CD4-positive, alpha-beta T cell (primary cell): Measurements from ENCODE around the gene KRTAP17-1. TPM values are rescaled to one million over a fixed set of nuclear protein-coding genes. Genes with fewer than 3 reads are reported as not detected.

Experiments
- ATAC-seq: fragments of 200-7000 bp; cut with Tn5 transposase; one replicate; pipeline ENCODE4 v1.10.0; 2022; ENCODE audit warnings: mild to moderate bottlenecking; ENCODE audit not compliant: poor library complexity
- CTCF ChIA-PET: fragments of 350-600 bp; sonication (Branson Sonifier 250); formaldehyde crosslinking; loops from one replicate; lab custom pipeline; 2021; ENCODE audit warnings: antibody characterized with exemption, inconsistent platforms; lab: Charles Lee
- POLR2A ChIA-PET: fragments of 350-600 bp; sonication (Branson Sonifier 250); formaldehyde crosslinking; loops from one replicate; lab custom pipeline; 2021; ENCODE audit warnings: antibody characterized with exemption, inconsistent platforms; lab: Charles Lee
- DNase-seq, 14 experiments: peaks; one replicate each; pipeline ENCODE4 v3.0.0-alpha.2; 2013 to 2020; ENCODE audit warnings: mixed read lengths in 2 of 14
- H3K27ac ChIP-seq, 2 donors: one replicate each; pipeline versions ENCODE4 v1.5.1 to v1.7.0; 2013; ENCODE audit warnings: low read length in 2 of 2, low read depth in 1 of 2, mild to moderate bottlenecking in 1 of 2
- H3K27me3 ChIP-seq, 2 experiments: 1 replicate in 1 of 2; 2 replicates in 1 of 2; pipeline versions ENCODE4 v1.6.1 to v1.7.0; 2013; ENCODE audit warnings: low read length in 2 of 2, control low read depth in 1 of 2, mild to moderate bottlenecking in 1 of 2, moderate library complexity in 1 of 2; ENCODE audit not compliant: insufficient read depth in 2 of 2, control insufficient read depth in 1 of 2
- H3K36me3 ChIP-seq: one replicate; pipeline ENCODE4 v1.6.1; 2013; ENCODE audit warnings: low read length, control low read depth; ENCODE audit not compliant: insufficient read depth
- H3K4me1 ChIP-seq: one replicate; pipeline ENCODE4 v1.6.1; 2013; ENCODE audit warnings: low read length, control low read depth; ENCODE audit not compliant: insufficient read depth
- H3K4me3 ChIP-seq: one replicate; pipeline ENCODE4 v1.5.1; 2013; ENCODE audit warnings: mild to moderate bottlenecking, low read length, moderate library complexity
- H3K9me3 ChIP-seq, 2 experiments: 1 replicate in 1 of 2; 2 replicates in 1 of 2; pipeline versions ENCODE4 v1.6.1 to v1.7.0; 2013; ENCODE audit warnings: low read length in 2 of 2, mild to moderate bottlenecking in 2 of 2, control low read depth in 1 of 2, moderate library complexity in 1 of 2; ENCODE audit not compliant: control insufficient read depth in 1 of 2, insufficient read depth in 1 of 2
- H3K27ac Mint-ChIP-seq: one replicate; pipeline ENCODE4 v1.8.0; 2020; ENCODE audit warnings: mixed read lengths
- H3K27me3 Mint-ChIP-seq: one replicate; pipeline ENCODE4 v1.8.0; 2021; ENCODE audit warnings: mixed read lengths
- H3K36me3 Mint-ChIP-seq: one replicate; pipeline ENCODE4 v1.8.0; 2021; ENCODE audit warnings: low read depth, mixed read lengths
- H3K4me1 Mint-ChIP-seq: one replicate; pipeline ENCODE4 v1.8.0; 2021; ENCODE audit warnings: low read depth, mixed read lengths
- H3K4me3 Mint-ChIP-seq: one replicate; pipeline ENCODE4 v1.8.0; 2020; ENCODE audit warnings: mild to moderate bottlenecking, mixed read lengths
- H3K9me3 Mint-ChIP-seq: one replicate; pipeline ENCODE4 v1.8.0; 2020; ENCODE audit warnings: mixed read lengths
- CTCF ChIP-seq: fragments of 200-600 bp; IDR thresholded peaks from one replicate; pipeline ENCODE4 v1.8.0; 2022; ENCODE audit warnings: antibody characterized with exemption, mild to moderate bottlenecking
- intact Hi-C, 2 experiments: fragments of 100-400 bp; cut with DNase I in 1 of 2; cut with micrococcal nuclease in 1 of 2; formaldehyde crosslinking; loops; one replicate each; pipeline versions ENCODE4 v1.15.1 to v1.9.0; 2023 to 2025; cut with DNase I, micrococcal nuclease
- total RNA-seq, 174 experiments: library from RNA in 2 of 174; stranded (reverse) in 2 of 174; gene quantifications; one replicate each; pipeline ENCODE4 v1.2.3 and lab custom pipeline; 2021 to 2026

KRTAP17-1 gene
- total RNA-seq, 2 experiments from 2014 or later, result not detected

GRCh38 chr17:41315814-41316445 is 420 bp upstream of the KRTAP17-1 start:
- Histone ChIP-seq H3K9me3 (no peaks in the 10 kb centered on the region), H3K27me3 (no peaks in the 10 kb centered on the region), H3K4me3 (no peak overlapping the region), H3K36me3 (no peaks in the 10 kb centered on the region), H3K27ac (no peak overlapping the region), H3K4me1 (peaks cover 12% of the 10 kb centered on the region)
- intact Hi-C loops, result no loop called here
- no peak overlapping the region for H3K27ac Mint-ChIP-seq
- no peaks in the 10 kb centered on the region for H3K36me3 Mint-ChIP-seq
- H3K27me3 Mint-ChIP-seq, result no peaks in the 10 kb centered on the region
- no peak for TF ChIP-seq CTCF
- CTCF ChIA-PET, result no interaction called here
- POLR2A ChIA-PET, result no interaction called here
- H3K4me3 Mint-ChIP-seq, result no peak overlapping the region
- ATAC-seq, result no peak
- H3K4me1 Mint-ChIP-seq, result peaks cover 24% of the 10 kb centered on the region
- no peak for DNase-seq
- peaks cover 9% of the 10 kb centered on the region for H3K9me3 Mint-ChIP-seq

- peaks cover 65% of the 10 kb centered on the region for H3K4me1 Mint-ChIP-seq
Measured at GRCh38 chr17:41311111-41311510, 4.4 kb downstream of the KRTAP17-1 start.

GRCh38 chr17:41308918-41309359 is 6.6 kb downstream of the KRTAP17-1 start, which contains the start of gene KRTAP16-1:
Gene KRTAP16-1 (minus strand): TSS chr17:41309309. CDS start chr17:41309253, 56 bp downstream.
- peaks cover 2% of the 10 kb centered on the region for H3K9me3 Mint-ChIP-seq
- Histone ChIP-seq H3K27me3 (no peaks in the 10 kb centered on the region), H3K36me3 (no peaks in the 10 kb centered on the region), H3K9me3 (no peaks in the 10 kb centered on the region), H3K27ac (peak within 1 kb of the TSS; percentile 69 to 83), H3K4me3 (peak within 1 kb of the TSS; percentile 36), H3K4me1 (peaks cover 55% of the 10 kb centered on the region)
- CTCF ChIA-PET, result interaction anchor here (2.9 kb wide), 1 partner anchor 13 kb away, joined by 23 read pairs; no protein-coding TSS in a partner anchor
- H3K4me3 Mint-ChIP-seq, result peak within 1 kb of the TSS; percentile 81
- ATAC-seq (no peak), DNase-seq (peak in 10 of 14 experiments; percentile 42 to 71 (median 62))
- intact Hi-C loops, result loop anchor here in 1 of 2 experiments (1.0 to 5.0 kb wide), 4 partner anchors 13 to 402 kb away; partner anchors contain the start of gene KRTAP4-12
- H3K27ac Mint-ChIP-seq, result peak within 1 kb of the TSS; percentile 98
- POLR2A ChIA-PET, result interaction anchor here (0.6 to 3.2 kb wide), 28 partner anchors 10 to 794 kb away, joined by 3 to 61 read pairs (median 5); partner anchors contain the start of genes EIF1 and KRTAP4-4
- TF ChIP-seq CTCF, result no peak
- H3K36me3 Mint-ChIP-seq, result peaks cover 7% of the 10 kb centered on the region
- H3K27me3 Mint-ChIP-seq, result no peaks in the 10 kb centered on the region
- H3K4me1 Mint-ChIP-seq, result peaks cover 69% of the 10 kb centered on the region

More at GRCh38 chr17:41311111-41311510, 4.4 kb downstream of the KRTAP17-1 start:
- no peak for TF ChIP-seq CTCF
- Mint-ChIP-seq H3K27me3 (no peaks in the 10 kb centered on the region), H3K27ac (peak overlapping the region; percentile 98), H3K4me3 (no peak overlapping the region), H3K9me3 (peaks cover 2% of the 10 kb centered on the region), H3K36me3 (peaks cover 7% of the 10 kb centered on the region)
- peaks cover 55% of the 10 kb centered on the region for H3K4me1 ChIP-seq
- intact Hi-C loops, result no loop called here
- H3K36me3 ChIP-seq, result no peaks in the 10 kb centered on the region
- H3K4me3 ChIP-seq, result no peak overlapping the region
- no peaks in the 10 kb centered on the region for H3K9me3 ChIP-seq
- no peaks in the 10 kb centered on the region for H3K27me3 ChIP-seq
- H3K27ac ChIP-seq, result no peak overlapping the region
- CTCF ChIA-PET, result no interaction called here
- POLR2A ChIA-PET, result no interaction called here
- no peak for DNase-seq
- no peak for ATAC-seq
